ENCODE data around the gene ATP6V0A4.

GRCh38 chr7:138756591-138757242, 41.3 kb downstream of the ATP6V0A4 start:
- TF ChIP-seq POLR2AphosphoS5 (IDR thresholded peaks at IDR 0.05; ENCODE audit: low read depth, low read length) (no peak), POLR2A (IDR thresholded peaks at IDR 0.05; ENCODE audit: borderline replicate concordance, extremely low read depth, insufficient read depth, insufficient read length) (no peak), RAD21 (IDR thresholded peaks at IDR 0.05; ENCODE audit: low read depth) (no peak)
- TF ChIP-seq, protein P1, sequence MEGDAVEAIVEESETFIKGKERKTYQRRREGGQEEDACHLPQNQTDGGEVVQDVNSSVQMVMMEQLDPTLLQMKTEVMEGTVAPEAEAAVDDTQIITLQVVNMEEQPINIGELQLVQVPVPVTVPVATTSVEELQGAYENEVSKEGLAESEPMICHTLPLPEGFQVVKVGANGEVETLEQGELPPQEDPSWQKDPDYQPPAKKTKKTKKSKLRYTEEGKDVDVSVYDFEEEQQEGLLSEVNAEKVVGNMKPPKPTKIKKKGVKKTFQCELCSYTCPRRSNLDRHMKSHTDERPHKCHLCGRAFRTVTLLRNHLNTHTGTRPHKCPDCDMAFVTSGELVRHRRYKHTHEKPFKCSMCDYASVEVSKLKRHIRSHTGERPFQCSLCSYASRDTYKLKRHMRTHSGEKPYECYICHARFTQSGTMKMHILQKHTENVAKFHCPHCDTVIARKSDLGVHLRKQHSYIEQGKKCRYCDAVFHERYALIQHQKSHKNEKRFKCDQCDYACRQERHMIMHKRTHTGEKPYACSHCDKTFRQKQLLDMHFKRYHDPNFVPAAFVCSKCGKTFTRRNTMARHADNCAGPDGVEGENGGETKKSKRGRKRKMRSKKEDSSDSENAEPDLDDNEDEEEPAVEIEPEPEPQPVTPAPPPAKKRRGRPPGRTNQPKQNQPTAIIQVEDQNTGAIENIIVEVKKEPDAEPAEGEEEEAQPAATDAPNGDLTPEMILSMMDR (IDR thresholded peaks at IDR 0.05 in 2 of 3, conservative IDR thresholded peaks at IDR 0.05 in 1 of 3; ENCODE audit: borderline replicate concordance in 1 of 3, insufficient read depth in 1 of 3, low read depth in 2 of 3, low read length in 2 of 3): no peak
